Neural crest cell (in vitro differentiated cells): ENCODE measurements around the gene SMIM20. TPM values are rescaled to one million over a fixed set of nuclear protein-coding genes. Genes with fewer than 3 reads are reported as not detected.
A peak's percentile ranks its signal among the peaks of the same experiment; 100 is the strongest.

Experiments used
- DNase-seq: peaks from one replicate; pipeline ENCODE4 v3.0.0; 2021; ENCODE audit warnings: low read depth, mixed read lengths, low spot score
- H3K27ac Mint-ChIP-seq: one replicate; pipeline ENCODE4 v1.8.0; 2021; ENCODE audit warnings: mild to moderate bottlenecking, mixed read lengths; ENCODE audit not compliant: unreplicated experiment
- H3K27me3 Mint-ChIP-seq: 2 replicates; pipeline ENCODE4 v1.8.0; 2021; ENCODE audit warnings: low read depth, mild to moderate bottlenecking, mixed read lengths
- H3K36me3 Mint-ChIP-seq: 2 replicates; pipeline ENCODE4 v1.8.0; 2021; ENCODE audit warnings: low read depth, mild to moderate bottlenecking, mixed read lengths
- H3K4me1 Mint-ChIP-seq: 2 replicates; pipeline ENCODE4 v1.8.0; 2021; ENCODE audit warnings: mixed read lengths
- H3K4me3 Mint-ChIP-seq: one replicate; pipeline ENCODE4 v1.8.0; 2021; ENCODE audit warnings: mild to moderate bottlenecking, mixed read lengths
- H3K9me3 Mint-ChIP-seq: 2 replicates; pipeline ENCODE4 v1.8.0; 2021; ENCODE audit warnings: mixed read lengths
- total RNA-seq: library from RNA; stranded (reverse); gene quantifications from 2 replicates; pipeline ENCODE4 v1.2.1, GENCODE V29; 2021
- TF ChIP-seq, protein P1 (sequence below): fragments of 200-600 bp; sonication (generic); conservative IDR thresholded peaks from 2 replicates; pipeline ENCODE4 v1.5.0; 2021; ENCODE audit warnings: antibody characterized with exemption, mild to moderate bottlenecking

Gene SMIM20
- total RNA-seq, 1 donor from 2014 or later = 24.9 TPM

- TF ChIP-seq, protein P1, sequence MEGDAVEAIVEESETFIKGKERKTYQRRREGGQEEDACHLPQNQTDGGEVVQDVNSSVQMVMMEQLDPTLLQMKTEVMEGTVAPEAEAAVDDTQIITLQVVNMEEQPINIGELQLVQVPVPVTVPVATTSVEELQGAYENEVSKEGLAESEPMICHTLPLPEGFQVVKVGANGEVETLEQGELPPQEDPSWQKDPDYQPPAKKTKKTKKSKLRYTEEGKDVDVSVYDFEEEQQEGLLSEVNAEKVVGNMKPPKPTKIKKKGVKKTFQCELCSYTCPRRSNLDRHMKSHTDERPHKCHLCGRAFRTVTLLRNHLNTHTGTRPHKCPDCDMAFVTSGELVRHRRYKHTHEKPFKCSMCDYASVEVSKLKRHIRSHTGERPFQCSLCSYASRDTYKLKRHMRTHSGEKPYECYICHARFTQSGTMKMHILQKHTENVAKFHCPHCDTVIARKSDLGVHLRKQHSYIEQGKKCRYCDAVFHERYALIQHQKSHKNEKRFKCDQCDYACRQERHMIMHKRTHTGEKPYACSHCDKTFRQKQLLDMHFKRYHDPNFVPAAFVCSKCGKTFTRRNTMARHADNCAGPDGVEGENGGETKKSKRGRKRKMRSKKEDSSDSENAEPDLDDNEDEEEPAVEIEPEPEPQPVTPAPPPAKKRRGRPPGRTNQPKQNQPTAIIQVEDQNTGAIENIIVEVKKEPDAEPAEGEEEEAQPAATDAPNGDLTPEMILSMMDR = no peak
- H3K4me1 Mint-ChIP-seq = peaks cover 14% of the 10 kb centered on the region
- DNase-seq = no peak
- H3K4me3 Mint-ChIP-seq = no peak overlapping the region
- peaks cover 3% of the 10 kb centered on the region for H3K27me3 Mint-ChIP-seq
- H3K36me3 Mint-ChIP-seq = no peaks in the 10 kb centered on the region
- no peak overlapping the region for H3K27ac Mint-ChIP-seq
- H3K9me3 Mint-ChIP-seq = peaks cover 3% of the 10 kb centered on the region
Observed at GRCh38 chr4:25883565-25883964, 30.5 kb upstream of the SMIM20 start.

DNA sequence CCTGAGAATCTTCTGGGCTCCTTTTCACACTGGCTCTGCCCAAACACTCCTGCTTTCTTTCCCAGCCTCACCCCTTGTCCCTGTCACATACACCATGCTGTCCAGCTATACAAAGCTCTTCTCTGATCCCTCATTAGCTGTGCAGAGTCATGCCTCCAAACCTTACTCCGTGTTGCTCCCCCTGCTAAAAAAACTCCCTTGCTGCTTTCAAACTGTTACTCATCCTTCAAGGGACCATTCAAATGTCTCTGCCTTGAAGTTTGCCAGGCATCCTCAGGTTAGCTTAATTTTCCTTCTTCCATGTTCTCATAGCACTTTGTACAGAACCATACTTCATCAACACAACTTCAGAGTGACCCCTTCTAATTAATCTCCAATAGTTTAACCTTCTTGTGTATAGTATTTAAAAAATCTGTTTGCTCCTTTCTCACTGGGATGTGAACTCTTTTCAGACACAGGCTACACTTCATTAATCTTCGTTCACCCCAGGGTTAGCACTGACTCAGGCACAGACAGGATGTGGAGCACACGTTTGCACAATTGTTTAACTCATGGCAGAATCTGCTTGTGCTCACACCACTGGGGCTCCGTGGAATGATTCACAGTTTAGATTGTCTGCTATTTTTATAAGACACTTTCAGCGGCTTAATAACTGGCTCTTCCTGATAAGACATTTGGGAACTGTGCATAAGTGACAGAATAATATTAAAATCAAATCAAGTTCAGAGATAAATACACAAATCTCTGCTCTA, 29.8 kb upstream of the SMIM20 start:
- H3K4me3 Mint-ChIP-seq = no peak overlapping the region
- H3K36me3 Mint-ChIP-seq = no peaks in the 10 kb centered on the region
- TF ChIP-seq, protein P1 = no peak
- peaks cover 14% of the 10 kb centered on the region for H3K4me1 Mint-ChIP-seq
- no peak overlapping the region for H3K27ac Mint-ChIP-seq
- no peak for DNase-seq
- peaks cover 3% of the 10 kb centered on the region for H3K27me3 Mint-ChIP-seq
- peaks cover 7% of the 10 kb centered on the region for H3K9me3 Mint-ChIP-seq

GRCh38 chr4:25888781-25889180, 25.2 kb upstream of the SMIM20 start:
- Mint-ChIP-seq H3K9me3 (peaks cover 4% of the 10 kb centered on the region), H3K27ac (no peak overlapping the region), H3K4me3 (no peak overlapping the region), H3K36me3 (no peaks in the 10 kb centered on the region), H3K27me3 (no peaks in the 10 kb centered on the region), H3K4me1 (peaks cover 36% of the 10 kb centered on the region)
- TF ChIP-seq, protein P1 = no peak
- DNase-seq = no peak

- peaks cover 25% of the 10 kb centered on the region for H3K4me1 Mint-ChIP-seq
- no peak overlapping the region for H3K27ac Mint-ChIP-seq
- TF ChIP-seq, protein P1 = no peak
Observed at GRCh38 chr4:25889589-25890503, 24.2 kb upstream of the SMIM20 start.

GRCh38 chr4:25890571-25891485, 23.2 kb upstream of the SMIM20 start:
- Mint-ChIP-seq H3K9me3 (peaks cover 4% of the 10 kb centered on the region), H3K27me3 (no peaks in the 10 kb centered on the region), H3K27ac (peak overlapping the region; percentile 28), H3K36me3 (no peaks in the 10 kb centered on the region), H3K4me1 (peaks cover 23% of the 10 kb centered on the region), H3K4me3 (peak overlapping the region; percentile 3)
- TF ChIP-seq, protein P1 = no peak
- DNase-seq = no peak

More at GRCh38 chr4:25889589-25890503, 24.2 kb upstream of the SMIM20 start:
- DNase-seq = no peak
- H3K27me3 Mint-ChIP-seq = no peaks in the 10 kb centered on the region
- H3K4me3 Mint-ChIP-seq = no peak overlapping the region
- peaks cover 4% of the 10 kb centered on the region for H3K9me3 Mint-ChIP-seq
- H3K36me3 Mint-ChIP-seq = no peaks in the 10 kb centered on the region
